Adrenal gland (tissue), 5 donors: ENCODE measurements around the gene CYP2E1.

ENCODE experiments used
- POLR2A ChIP-seq, 2 donors: fragments of 450-650 bp; IDR thresholded peaks; one replicate each; pipeline ENCODE4 v1.6.1; 2017; ENCODE audit warnings: antibody characterized with exemption in 2 of 2, mild to moderate bottlenecking in 2 of 2, moderate library complexity in 1 of 2
- TF ChIP-seq, protein P1 (sequence below), 6 experiments: fragments of 450-650 bp in 4 of 6; fragments of 200-600 bp in 2 of 6; sonication (generic) in 1 of 6; IDR thresholded peaks; 1 replicate in 5 of 6; 2 replicates in 1 of 6; pipeline versions ENCODE4 v1.5.1 to v1.8.0; 2016 to 2021; ENCODE audit warnings: antibody characterized with exemption in 6 of 6, mild to moderate bottlenecking in 2 of 6, moderate library complexity in 1 of 6
- donor health status: DM: no; HTN: no; CAD: no.

DNA sequence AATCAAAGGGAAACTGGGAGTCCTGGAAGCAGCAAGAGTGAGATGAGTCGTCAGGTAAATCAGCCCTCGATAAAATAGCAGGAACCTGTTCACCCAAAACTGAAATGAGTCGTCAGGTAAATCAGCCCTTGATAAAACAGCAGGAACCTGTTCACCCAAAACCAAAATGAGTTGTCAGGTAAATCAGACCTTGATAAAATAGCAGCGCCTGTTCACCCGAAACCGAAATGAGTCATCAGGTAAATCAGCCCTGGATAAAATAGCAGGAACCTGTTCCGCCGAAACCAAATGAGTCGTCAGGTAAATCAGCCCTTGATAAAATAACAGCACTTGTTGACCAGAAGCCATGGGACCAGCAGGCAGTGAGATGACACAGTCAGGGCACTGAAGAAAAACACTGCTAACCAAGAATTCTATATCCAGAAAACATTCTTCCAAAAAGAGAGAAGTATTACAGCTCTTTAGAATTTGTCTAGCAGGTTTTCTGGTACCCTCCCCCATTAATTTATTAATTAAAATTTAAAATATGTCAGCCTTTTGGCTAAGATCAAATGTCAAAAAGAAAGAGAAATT lies 3.4 kb upstream of the CYP2E1 start:
- TF ChIP-seq, protein P1, sequence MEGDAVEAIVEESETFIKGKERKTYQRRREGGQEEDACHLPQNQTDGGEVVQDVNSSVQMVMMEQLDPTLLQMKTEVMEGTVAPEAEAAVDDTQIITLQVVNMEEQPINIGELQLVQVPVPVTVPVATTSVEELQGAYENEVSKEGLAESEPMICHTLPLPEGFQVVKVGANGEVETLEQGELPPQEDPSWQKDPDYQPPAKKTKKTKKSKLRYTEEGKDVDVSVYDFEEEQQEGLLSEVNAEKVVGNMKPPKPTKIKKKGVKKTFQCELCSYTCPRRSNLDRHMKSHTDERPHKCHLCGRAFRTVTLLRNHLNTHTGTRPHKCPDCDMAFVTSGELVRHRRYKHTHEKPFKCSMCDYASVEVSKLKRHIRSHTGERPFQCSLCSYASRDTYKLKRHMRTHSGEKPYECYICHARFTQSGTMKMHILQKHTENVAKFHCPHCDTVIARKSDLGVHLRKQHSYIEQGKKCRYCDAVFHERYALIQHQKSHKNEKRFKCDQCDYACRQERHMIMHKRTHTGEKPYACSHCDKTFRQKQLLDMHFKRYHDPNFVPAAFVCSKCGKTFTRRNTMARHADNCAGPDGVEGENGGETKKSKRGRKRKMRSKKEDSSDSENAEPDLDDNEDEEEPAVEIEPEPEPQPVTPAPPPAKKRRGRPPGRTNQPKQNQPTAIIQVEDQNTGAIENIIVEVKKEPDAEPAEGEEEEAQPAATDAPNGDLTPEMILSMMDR (IDR thresholded peaks at IDR 0.05): no peak
- TF ChIP-seq POLR2A (IDR thresholded peaks at IDR 0.05): no peak
